HG03439 (cell line): ENCODE results near the gene SLIT1.

Source experiments
- ATAC-seq: cut with Tn5 transposase; IDR thresholded peaks from one replicate; pipeline ENCODE4 v1.9.1; 2021; ENCODE audit warnings: mild to moderate bottlenecking, moderate library complexity; ENCODE audit not compliant: unreplicated experiment

SLIT1 gene

GRCh38 chr10:96984541-96985131 is 201.1 kb downstream of the SLIT1 start:
- ATAC-seq, result no peak

GRCh38 chr10:96982149-96982930 is 203.4 kb downstream of the SLIT1 start:
- no peak for ATAC-seq

DNA sequence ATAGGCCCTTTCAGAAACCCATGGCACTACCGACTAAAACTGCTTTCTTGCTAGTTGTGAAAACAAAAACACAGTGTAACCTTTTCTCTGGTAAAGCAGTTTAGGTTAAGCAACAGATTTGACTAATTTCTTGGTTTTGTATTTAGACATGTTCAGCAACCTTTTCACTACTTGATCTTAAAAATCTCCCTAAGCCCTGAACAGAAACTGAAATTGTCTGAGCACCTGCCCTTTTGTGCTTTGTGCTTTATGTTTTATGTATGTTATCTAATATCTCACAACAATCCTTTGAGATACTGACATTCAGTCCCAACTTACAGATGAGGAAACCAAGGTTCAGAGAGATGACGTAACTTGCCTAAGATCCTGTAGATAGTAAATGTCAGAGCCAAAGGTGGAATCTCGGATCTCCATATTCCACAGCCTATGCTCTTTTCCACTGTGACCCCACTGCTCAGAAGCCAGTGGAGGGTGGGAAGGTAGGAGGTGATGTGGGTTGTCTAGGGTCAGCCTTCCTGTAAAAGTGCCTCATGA is 207.1 kb downstream of the SLIT1 start:
- ATAC-seq, result peak; percentile 80

DNA sequence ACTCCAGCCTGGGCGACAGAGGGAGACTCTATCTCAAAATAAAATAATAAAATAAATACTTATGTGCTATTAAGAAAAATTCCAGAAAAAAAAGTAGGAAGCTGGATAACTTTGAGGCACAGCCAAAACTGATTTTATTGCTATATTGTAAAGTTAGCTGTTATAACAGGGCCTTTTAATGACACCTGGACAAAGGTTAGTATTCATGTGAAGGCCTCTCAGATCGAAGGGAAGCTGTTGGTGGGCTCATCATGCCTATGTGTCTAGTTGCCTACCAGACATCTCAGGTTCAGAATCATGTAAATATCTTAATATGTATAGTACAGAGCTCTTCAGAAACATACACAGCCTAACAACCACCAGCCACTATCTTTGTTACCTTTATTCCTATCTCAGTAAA is 210.6 kb downstream of the SLIT1 start:
- ATAC-seq, result no peak

GRCh38 chr10:96973809-96974747 is 211.7 kb downstream of the SLIT1 start:
- ATAC-seq, result no peak

- no peak for ATAC-seq
Observed at GRCh38 chr10:96972264-96972663, 213.5 kb downstream of the SLIT1 start.

GRCh38 chr10:96971324-96971723 is 214.4 kb downstream of the SLIT1 start:
- ATAC-seq, result no peak

GRCh38 chr10:96968682-96969423 is 216.9 kb downstream of the SLIT1 start:
- ATAC-seq, result no peak

GRCh38 chr10:96967847-96968246 is 217.9 kb downstream of the SLIT1 start:
- ATAC-seq, result no peak

DNA sequence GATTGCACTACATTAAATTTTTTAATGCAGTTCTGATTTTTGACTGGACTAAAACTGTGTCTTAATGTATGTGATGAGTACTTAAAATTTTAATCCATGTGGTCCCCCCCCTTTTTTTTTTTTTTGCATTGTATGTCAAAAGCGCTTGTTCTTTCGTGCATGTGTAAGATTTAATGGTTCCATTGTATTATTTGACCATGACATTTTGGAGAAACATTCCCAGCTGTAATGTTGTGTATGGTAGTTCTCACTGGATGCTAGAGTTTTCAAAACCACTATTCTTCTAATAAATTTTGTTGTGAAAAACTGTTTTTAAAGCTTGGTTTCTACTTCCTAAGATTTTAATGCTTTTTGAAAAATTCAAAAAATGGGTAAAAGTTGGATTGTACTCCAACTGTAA is 221.6 kb downstream of the SLIT1 start:
- ATAC-seq, result no peak

GRCh38 chr10:96960872-96961271 is 224.9 kb downstream of the SLIT1 start:
- no peak for ATAC-seq

- ATAC-seq, result no peak
Observed at GRCh38 chr10:96959733-96960132, 226.0 kb downstream of the SLIT1 start.

- ATAC-seq, result no peak
Observed at GRCh38 chr10:96958071-96958470, 227.7 kb downstream of the SLIT1 start.

DNA sequence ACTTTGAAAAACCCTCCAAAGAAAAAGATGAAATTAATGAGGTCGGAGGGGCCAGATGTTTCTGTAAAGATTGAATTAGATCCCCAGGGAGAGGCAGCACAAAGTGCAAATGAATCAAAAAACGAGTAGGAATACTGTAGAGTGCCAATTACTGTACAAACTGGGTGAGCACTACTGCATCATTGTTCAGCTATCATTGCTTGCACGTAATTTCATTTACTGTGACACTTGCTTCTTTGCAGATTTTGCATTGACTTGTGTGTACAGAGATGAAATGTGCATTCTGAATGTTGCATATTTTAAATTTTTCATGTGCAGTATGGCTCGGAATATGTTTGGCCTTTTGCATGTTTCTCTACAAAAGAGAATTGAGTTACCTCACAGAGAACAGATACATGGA is 230.0 kb downstream of the SLIT1 start:
- no peak for ATAC-seq

- no peak for ATAC-seq
Observed at GRCh38 chr10:96951954-96952353, 233.8 kb downstream of the SLIT1 start.

GRCh38 chr10:96949039-96949683 is 236.6 kb downstream of the SLIT1 start:
- no peak for ATAC-seq
